IMR-90 (cell line): Measurements from ENCODE around the gene TFAP2E. TPM values are rescaled to one million over a fixed set of nuclear protein-coding genes. Genes with fewer than 3 reads are reported as not detected.

ENCODE experiments used
- ATAC-seq: fragments of 200-7000 bp; cut with Tn5 transposase; 2 replicates; pipeline ENCODE4 v1.9.1; 2020; ENCODE audit warnings: low read depth, mild to moderate bottlenecking, moderate library complexity
- BruUV-seq: library from RNA; stranded (reverse); fragments of 400-500 nt; replicated peaks from 2 replicates; lab custom pipeline; 2021; lab: Mats Ljungman, UMichigan
- CTCF ChIA-PET: fragments of 300-600 bp; formaldehyde crosslinking; extraction: SDS; loops from one replicate; lab custom pipeline; 2021; ENCODE audit warnings: antibody characterized with exemption; lab: Yijun Ruan, JAX
- POLR2A ChIA-PET: fragments of 300-600 bp; sonication (Branson Sonifier 250); formaldehyde crosslinking; loops from one replicate; lab custom pipeline; 2022; ENCODE audit warnings: antibody characterized with exemption; ENCODE audit not compliant: unreplicated experiment; lab: Charles Lee
- DNase-seq: peaks from one replicate; pipeline ENCODE4 v3.0.0; 2013
- H2AFZ ChIP-seq: replicated peaks from 2 replicates; pipeline ENCODE3; 2013; ENCODE audit warnings: low read length, mild to moderate bottlenecking; ENCODE audit not compliant: poor library complexity
- H2AK5ac ChIP-seq: 2 replicates; pipeline ENCODE4 v1.6.1; 2013; ENCODE audit warnings: low read depth, low read length, inconsistent platforms
- H2AK9ac ChIP-seq: replicated peaks from 2 replicates; pipeline ENCODE3; 2013; ENCODE audit warnings: mild to moderate bottlenecking, low read depth, low read length, moderate library complexity; ENCODE audit not compliant: poor library complexity
- H2BK120ac ChIP-seq: 2 replicates; pipeline ENCODE4 v1.6.1; 2013; ENCODE audit warnings: low read depth, low read length, inconsistent platforms
- H2BK15ac ChIP-seq: 3 replicates; pipeline ENCODE4 v1.6.1; 2013; ENCODE audit warnings: low read depth, low read length, inconsistent platforms
- H2BK20ac ChIP-seq: 2 replicates; pipeline ENCODE4 v1.6.1; 2013; ENCODE audit warnings: low read depth, mild to moderate bottlenecking, inconsistent platforms, low read length, moderate library complexity
- H2BK5ac ChIP-seq: 2 replicates; pipeline ENCODE4 v1.6.1; 2013; ENCODE audit warnings: mild to moderate bottlenecking, low read depth, low read length, inconsistent platforms; ENCODE audit not compliant: poor library complexity, severe bottlenecking
- H3K14ac ChIP-seq: replicated peaks from 2 replicates; pipeline ENCODE4 v1.6.1; 2013; ENCODE audit warnings: low read depth, low read length, inconsistent platforms
- H3K18ac ChIP-seq: 2 replicates; pipeline ENCODE4 v1.6.1; 2013; ENCODE audit warnings: low read depth, low read length, control low read depth
- H3K23ac ChIP-seq: 2 replicates; pipeline ENCODE4 v1.6.1; 2013; ENCODE audit warnings: low read depth, low read length, inconsistent platforms
- H3K27ac ChIP-seq: 2 replicates; pipeline ENCODE4 v1.5.1; 2013; ENCODE audit warnings: mild to moderate bottlenecking, control low read depth, low read length; ENCODE audit not compliant: insufficient read depth
- H3K27me3 ChIP-seq: 2 replicates; pipeline ENCODE4 v1.6.1; 2013; ENCODE audit warnings: low read length; ENCODE audit not compliant: control insufficient read depth, insufficient read depth
- H3K36me3 ChIP-seq: 2 replicates; pipeline ENCODE4 v1.6.1; 2013; ENCODE audit warnings: low read length, mixed read lengths; ENCODE audit not compliant: control insufficient read depth, insufficient read depth
- H3K4ac ChIP-seq: 2 replicates; pipeline ENCODE4 v1.6.1; 2013; ENCODE audit warnings: low read depth, low read length, inconsistent platforms
- H3K4me1 ChIP-seq: 2 replicates; pipeline ENCODE4 v1.6.1; 2013; ENCODE audit warnings: low read length, mixed read lengths; ENCODE audit not compliant: control insufficient read depth, insufficient read depth
- H3K4me2 ChIP-seq: 2 replicates; pipeline ENCODE4 v1.6.1; 2013; ENCODE audit warnings: low read depth, mild to moderate bottlenecking, control low read depth, low read length, moderate library complexity
- H3K4me3 ChIP-seq: 2 replicates; pipeline ENCODE4 v1.5.1; 2013; ENCODE audit warnings: low read depth, mild to moderate bottlenecking, control low read depth, low read length, moderate library complexity; ENCODE audit not compliant: insufficient read depth
- H3K56ac ChIP-seq: 2 replicates; pipeline ENCODE4 v1.6.1; 2013; ENCODE audit warnings: low read length, inconsistent platforms; ENCODE audit not compliant: insufficient read depth; ENCODE audit errors: extremely low read depth
- H3K79me1 ChIP-seq, 2 experiments: 2 replicates each; pipeline ENCODE4 v1.6.1; 2013; ENCODE audit warnings: low read length in 2 of 2, inconsistent platforms in 1 of 2, low read depth in 1 of 2
- H3K9ac ChIP-seq: 2 replicates; pipeline ENCODE4 v1.6.1; 2013; ENCODE audit warnings: low read depth, low read length, control low read depth
- H3K9me1 ChIP-seq: 2 replicates; pipeline ENCODE4 v1.6.1; 2013; ENCODE audit warnings: low read length, inconsistent platforms; ENCODE audit not compliant: insufficient read depth
- H3K9me3 ChIP-seq: 2 replicates; pipeline ENCODE4 v1.6.1; 2013; ENCODE audit warnings: low read length; ENCODE audit not compliant: control insufficient read depth, insufficient read depth
- H4K20me1 ChIP-seq: 2 replicates; pipeline ENCODE4 v1.6.1; 2013; ENCODE audit warnings: low read length, inconsistent platforms; ENCODE audit not compliant: insufficient read depth
- H4K5ac ChIP-seq: 2 replicates; pipeline ENCODE4 v1.6.1; 2013; ENCODE audit warnings: mild to moderate bottlenecking, low read depth, low read length, control low read depth
- H4K8ac ChIP-seq, 2 experiments: 2 replicates each; pipeline ENCODE4 v1.6.1; 2013; ENCODE audit warnings: low read depth in 2 of 2, low read length in 2 of 2, control low read depth in 1 of 2, inconsistent platforms in 1 of 2
- H4K91ac ChIP-seq: 2 replicates; pipeline ENCODE4 v1.6.1; 2013; ENCODE audit warnings: low read depth, low read length, inconsistent platforms; ENCODE audit not compliant: insufficient read depth
- BHLHE40 ChIP-seq: fragments of 150-350 bp; IDR thresholded peaks from 2 replicates; pipeline ENCODE4 v1.6.1; 2016; ENCODE audit warnings: mild to moderate bottlenecking, low read depth, low read length
- CEBPB ChIP-seq: IDR thresholded peaks from 2 replicates; pipeline ENCODE4 v1.6.1; 2012; ENCODE audit warnings: low read depth, low read length, improper control_type of control experiment
- CHD1 ChIP-seq: IDR thresholded peaks from 2 replicates; pipeline ENCODE4 v1.6.1; 2012; ENCODE audit warnings: low read depth, low read length, improper control_type of control experiment
- FOS ChIP-seq: fragments of 150-350 bp; IDR thresholded peaks from 2 replicates; pipeline ENCODE4 v1.6.1; 2016; ENCODE audit warnings: low read depth, low read length
- MAFK ChIP-seq: IDR thresholded peaks from 2 replicates; pipeline ENCODE4 v1.6.1; 2012; ENCODE audit warnings: low read depth, low read length, improper control_type of control experiment
- MAZ ChIP-seq: IDR thresholded peaks from 2 replicates; pipeline ENCODE4 v1.6.1; 2012; ENCODE audit warnings: low read depth, mild to moderate bottlenecking, low read length, improper control_type of control experiment, moderate library complexity, borderline replicate concordance
- NFE2L2 ChIP-seq: fragments of 150-350 bp; IDR thresholded peaks from 2 replicates; pipeline ENCODE4 v1.6.1; 2016; ENCODE audit warnings: low read depth, mild to moderate bottlenecking, low read length
- POLR2A ChIP-seq: IDR thresholded peaks from 2 replicates; pipeline ENCODE4 v1.6.1; 2012; ENCODE audit warnings: mild to moderate bottlenecking, low read depth, low read length
- RAD21 ChIP-seq: IDR thresholded peaks from 2 replicates; pipeline ENCODE4 v1.6.1; 2012; ENCODE audit warnings: low read length, improper control_type of control experiment
- RCOR1 ChIP-seq: IDR thresholded peaks from 2 replicates; pipeline ENCODE4 v1.6.1; 2012; ENCODE audit warnings: mild to moderate bottlenecking, low read length, improper control_type of control experiment; ENCODE audit not compliant: insufficient replicate concordance
- RFX5 ChIP-seq: IDR thresholded peaks from 2 replicates; pipeline ENCODE4 v1.8.0; 2012; ENCODE audit warnings: low read depth, mild to moderate bottlenecking, low read length, moderate library complexity
- SMC3 ChIP-seq: fragments of 150-350 bp; IDR thresholded peaks from 2 replicates; pipeline ENCODE4 v1.6.1; 2016; ENCODE audit warnings: low read depth, mild to moderate bottlenecking, antibody characterized with exemption, low read length, moderate library complexity
- WGBS, 2 experiments: methylation state at CpG; one replicate each; pipeline versions ENCODE4 v1.1.5 to v1.1.7; 2013; ENCODE audit warnings: missing lambda C conversion rate in 2 of 2; ENCODE audit not compliant: insufficient read length in 1 of 2; ENCODE audit errors: extremely low coverage in 2 of 2; 5-methylcytosine and 5-hydroxymethylcytosine counted together
- dilution Hi-C: fragments of 300-500 bp; cut with HindIII; formaldehyde crosslinking; loops from one replicate; pipeline ENCODE4 v1.14.3; 2018; ENCODE audit warnings: low sequenced_read_pairs; ENCODE audit not compliant: unreplicated experiment
- in situ Hi-C: fragments of 300-500 bp; cut with MboI; formaldehyde crosslinking; loops from 3 replicates; pipeline ENCODE4 v1.14.3; 2019; ENCODE audit warnings: low sequenced_read_pairs, inconsistent platforms, mixed read lengths
- intact Hi-C: fragments of 100-400 bp; cut with micrococcal nuclease; formaldehyde crosslinking; loops from 2 replicates; pipeline ENCODE4 v1.10.0; 2022
- polyA plus RNA-seq, 3 experiments: library from polyadenylated mRNA; depleted of rRNA; stranded (reverse); fragments of >200 nt; gene quantifications; 2 replicates each; pipeline ENCODE4 v1.2.3, GENCODE V29; 2012; ENCODE audit warnings: low replicate concordance in 1 of 3
- total RNA-seq: library from RNA; depleted of rRNA; stranded (reverse); fragments of >200 nt; gene quantifications from 2 replicates; pipeline ENCODE4 v1.2.3, GENCODE V29; 2012
- TF ChIP-seq, protein P1 (sequence below): conservative IDR thresholded peaks from 2 replicates; pipeline ENCODE4 v1.5.1; 2012; ENCODE audit warnings: mild to moderate bottlenecking, low read depth, low read length, improper control_type of control experiment
- TF ChIP-seq, protein P2 (sequence below): fragments of 150-350 bp; IDR thresholded peaks from 2 replicates; pipeline ENCODE4 v1.6.1; 2016; ENCODE audit warnings: low read depth, mild to moderate bottlenecking, low read length, moderate library complexity, borderline replicate concordance
- TF ChIP-seq, protein P3 (sequence below): fragments of 150-350 bp; IDR thresholded peaks from 2 replicates; pipeline ENCODE4 v1.6.1; 2017; ENCODE audit warnings: mild to moderate bottlenecking, antibody characterized with exemption, low read length, low read depth

Gene TFAP2E
- total and polyA plus RNA-seq, 2 of the 4 experiments (the other 2 are of a cell fraction) = under 0.01 to 0.19 TPM

DNA sequence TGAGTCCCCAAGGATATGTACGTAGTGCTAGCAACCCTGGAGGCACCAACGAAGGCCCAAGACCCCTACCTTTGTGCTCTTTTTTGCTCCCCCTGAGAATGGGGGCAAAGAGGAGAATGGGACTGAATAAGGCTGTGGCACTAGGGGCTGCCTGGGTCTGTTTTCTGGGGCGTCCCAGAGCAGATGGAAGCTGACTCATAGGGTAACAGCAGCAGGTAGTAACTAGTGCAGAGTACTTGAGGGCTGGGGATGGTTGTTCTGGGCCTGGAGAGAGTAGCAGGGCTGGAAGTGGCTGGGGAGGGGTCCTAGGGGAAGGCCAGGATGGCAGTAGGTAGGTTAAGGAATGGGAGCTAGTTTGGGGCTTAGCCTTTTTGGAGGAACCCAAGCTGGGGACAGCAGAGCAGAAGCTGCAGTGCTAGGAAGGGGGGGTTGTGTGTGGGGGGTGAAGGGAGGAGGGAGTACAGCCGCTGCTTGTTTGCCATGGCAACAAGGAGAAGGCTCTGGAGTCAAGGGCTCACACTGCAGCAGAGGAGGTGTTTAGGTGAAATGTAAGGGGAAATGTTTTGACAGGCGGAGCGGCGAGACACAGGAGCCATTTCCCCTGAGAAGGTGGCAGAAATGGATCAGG, 13.7 kb upstream of the TFAP2E start:
- POLR2A ChIA-PET = no interaction called here
- Histone ChIP-seq H4K91ac (no peak overlapping the region), H2AK9ac (no peak overlapping the region), H2AFZ (no peak overlapping the region), H3K56ac (no peak overlapping the region), H3K4ac (no peak overlapping the region), H2BK120ac (no peak overlapping the region), H3K79me1 (peaks cover 12 to 55% of the 10 kb centered on the region in 2 experiments), H4K20me1 (peaks cover 40% of the 10 kb centered on the region), H3K4me1 (peaks cover 10% of the 10 kb centered on the region), H2BK20ac (no peak overlapping the region), H3K4me3 (no peak overlapping the region), H3K4me2 (no peak overlapping the region; the same call in 1 of the 2 replicates), H2BK5ac (no peak overlapping the region), H3K23ac (no peak overlapping the region), H3K9me1 (peaks cover 6% of the 10 kb centered on the region), H3K27me3 (no peaks in the 10 kb centered on the region), H2AK5ac (no peak overlapping the region), H3K27ac (no peak overlapping the region), H4K5ac (no peak overlapping the region), H3K9ac (no peak overlapping the region), H3K9me3 (no peaks in the 10 kb centered on the region), H2BK15ac (no peak overlapping the region), H4K8ac (no peak overlapping the region), H3K36me3 (peaks cover 29% of the 10 kb centered on the region), H3K18ac (no peak overlapping the region), H3K14ac (no peak overlapping the region)
- DNase-seq (no peak), ATAC-seq (no peak)
- WGBS, 2 experiments = 73% methylated on average over 2 of the region's 7 CpGs; no CpG with 5 or more reads in 1 of the 2 experiments
- in situ Hi-C loops (no loop called here), intact Hi-C loops (no loop called here), dilution Hi-C loops (no loop called here)
- no TSS peak for BruUV-seq
- no peak for TF ChIP-seq RAD21
- no peak for TF ChIP-seq MAFK
- TF ChIP-seq MAZ = no peak
- TF ChIP-seq, protein P1, sequence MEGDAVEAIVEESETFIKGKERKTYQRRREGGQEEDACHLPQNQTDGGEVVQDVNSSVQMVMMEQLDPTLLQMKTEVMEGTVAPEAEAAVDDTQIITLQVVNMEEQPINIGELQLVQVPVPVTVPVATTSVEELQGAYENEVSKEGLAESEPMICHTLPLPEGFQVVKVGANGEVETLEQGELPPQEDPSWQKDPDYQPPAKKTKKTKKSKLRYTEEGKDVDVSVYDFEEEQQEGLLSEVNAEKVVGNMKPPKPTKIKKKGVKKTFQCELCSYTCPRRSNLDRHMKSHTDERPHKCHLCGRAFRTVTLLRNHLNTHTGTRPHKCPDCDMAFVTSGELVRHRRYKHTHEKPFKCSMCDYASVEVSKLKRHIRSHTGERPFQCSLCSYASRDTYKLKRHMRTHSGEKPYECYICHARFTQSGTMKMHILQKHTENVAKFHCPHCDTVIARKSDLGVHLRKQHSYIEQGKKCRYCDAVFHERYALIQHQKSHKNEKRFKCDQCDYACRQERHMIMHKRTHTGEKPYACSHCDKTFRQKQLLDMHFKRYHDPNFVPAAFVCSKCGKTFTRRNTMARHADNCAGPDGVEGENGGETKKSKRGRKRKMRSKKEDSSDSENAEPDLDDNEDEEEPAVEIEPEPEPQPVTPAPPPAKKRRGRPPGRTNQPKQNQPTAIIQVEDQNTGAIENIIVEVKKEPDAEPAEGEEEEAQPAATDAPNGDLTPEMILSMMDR = no peak
- no peak for TF ChIP-seq CEBPB
- no peak for TF ChIP-seq SMC3
- no peak for TF ChIP-seq RFX5
- TF ChIP-seq FOS = no peak
- TF ChIP-seq RCOR1 = no peak
- TF ChIP-seq CHD1 = no peak
- no peak for TF ChIP-seq POLR2A
- TF ChIP-seq, protein P2, sequence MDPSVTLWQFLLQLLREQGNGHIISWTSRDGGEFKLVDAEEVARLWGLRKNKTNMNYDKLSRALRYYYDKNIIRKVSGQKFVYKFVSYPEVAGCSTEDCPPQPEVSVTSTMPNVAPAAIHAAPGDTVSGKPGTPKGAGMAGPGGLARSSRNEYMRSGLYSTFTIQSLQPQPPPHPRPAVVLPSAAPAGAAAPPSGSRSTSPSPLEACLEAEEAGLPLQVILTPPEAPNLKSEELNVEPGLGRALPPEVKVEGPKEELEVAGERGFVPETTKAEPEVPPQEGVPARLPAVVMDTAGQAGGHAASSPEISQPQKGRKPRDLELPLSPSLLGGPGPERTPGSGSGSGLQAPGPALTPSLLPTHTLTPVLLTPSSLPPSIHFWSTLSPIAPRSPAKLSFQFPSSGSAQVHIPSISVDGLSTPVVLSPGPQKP = no peak
- TF ChIP-seq BHLHE40 = no peak
- TF ChIP-seq NFE2L2 = no peak
- TF ChIP-seq, protein P3, sequence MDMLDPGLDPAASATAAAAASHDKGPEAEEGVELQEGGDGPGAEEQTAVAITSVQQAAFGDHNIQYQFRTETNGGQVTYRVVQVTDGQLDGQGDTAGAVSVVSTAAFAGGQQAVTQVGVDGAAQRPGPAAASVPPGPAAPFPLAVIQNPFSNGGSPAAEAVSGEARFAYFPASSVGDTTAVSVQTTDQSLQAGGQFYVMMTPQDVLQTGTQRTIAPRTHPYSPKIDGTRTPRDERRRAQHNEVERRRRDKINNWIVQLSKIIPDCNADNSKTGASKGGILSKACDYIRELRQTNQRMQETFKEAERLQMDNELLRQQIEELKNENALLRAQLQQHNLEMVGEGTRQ = no peak
- CTCF ChIA-PET = interaction anchor here (1.3 kb wide), 1 partner anchor 109 kb away, joined by 4 read pairs; no protein-coding TSS in a partner anchor
